DOHH2 (cell line): ENCODE measurements around the gene ZSWIM8.
"Not testable (repeated sequence)": the region's sequence is repeated elsewhere in the genome, so short reads cannot be mapped to it uniquely, and the experiment has no call there.

Experiments used
- H3F3A ChIP-seq: fragments of 200-600 bp; sonication (generic), shearing (Covaris generic); 2 replicates; pipeline ENCODE4 v1.6.0; 2016; ENCODE audit warnings: antibody characterized with exemption, mild to moderate bottlenecking; ENCODE audit not compliant: control insufficient read depth, insufficient read depth
- H3K27ac ChIP-seq: fragments of 200-600 bp; sonication (generic); 2 replicates; pipeline ENCODE4 v1.5.1; 2014; ENCODE audit warnings: low read depth, mild to moderate bottlenecking, low read length, moderate library complexity
- H3K27me3 ChIP-seq: fragments of 200-600 bp; sonication (generic); 2 replicates; pipeline ENCODE4 v1.6.1; 2014; ENCODE audit warnings: mild to moderate bottlenecking, low read length, mixed read lengths; ENCODE audit not compliant: control insufficient read depth
- H3K36me3 ChIP-seq: fragments of 200-600 bp; sonication (generic); 2 replicates; pipeline ENCODE4 v1.6.1; 2014; ENCODE audit warnings: mild to moderate bottlenecking, low read length, moderate library complexity, mixed read lengths; ENCODE audit not compliant: control insufficient read depth
- H3K4me1 ChIP-seq: fragments of 200-600 bp; sonication (generic); 2 replicates; pipeline ENCODE4 v1.6.1; 2014; ENCODE audit warnings: mild to moderate bottlenecking, low read length, mixed read lengths; ENCODE audit not compliant: control insufficient read depth
- H3K4me2 ChIP-seq: fragments of 200-600 bp; sonication (generic); 2 replicates; pipeline ENCODE4 v1.6.0; 2014; ENCODE audit warnings: mild to moderate bottlenecking, low read length, moderate library complexity
- H3K4me3 ChIP-seq: fragments of 200-600 bp; sonication (generic); 2 replicates; pipeline ENCODE4 v1.5.1; 2014; ENCODE audit warnings: mild to moderate bottlenecking, low read length, mixed read lengths
- H3K79me2 ChIP-seq: fragments of 200-600 bp; sonication (generic); 2 replicates; pipeline ENCODE4 v1.6.1; 2014; ENCODE audit warnings: mild to moderate bottlenecking, low read length, mixed read lengths; ENCODE audit not compliant: control insufficient read depth
- H3K9me2 ChIP-seq: fragments of 200-600 bp; sonication (generic); replicated peaks from 2 replicates; pipeline ENCODE4 v1.6.1; 2014; ENCODE audit warnings: mild to moderate bottlenecking, low read length, mixed read lengths; ENCODE audit not compliant: control insufficient read depth
- H3K9me3 ChIP-seq: fragments of 200-600 bp; sonication (generic); 2 replicates; pipeline ENCODE4 v1.6.1; 2014; ENCODE audit warnings: antibody characterized with exemption, low read length, mixed read lengths; ENCODE audit not compliant: control insufficient read depth, insufficient read depth
- H4K20me1 ChIP-seq: fragments of 200-600 bp; sonication (generic); 2 replicates; pipeline ENCODE4 v1.6.0; 2014; ENCODE audit warnings: low read depth, mild to moderate bottlenecking, antibody characterized with exemption, low read length, moderate library complexity; ENCODE audit not compliant: control insufficient read depth, insufficient read depth
- EZH2phosphoT487 ChIP-seq: fragments of 200-600 bp; sonication (generic); IDR thresholded peaks from 2 replicates; pipeline ENCODE4 v1.6.1; 2017; ENCODE audit warnings: borderline replicate concordance, mild to moderate bottlenecking, antibody characterized with exemption, low read length, moderate library complexity, mixed read lengths
- TF ChIP-seq, protein P1 (sequence below): fragments of 200-600 bp; sonication (generic); IDR thresholded peaks from one replicate; pipeline ENCODE4 v1.5.1; 2014; ENCODE audit warnings: antibody characterized with exemption, mild to moderate bottlenecking, low read depth, low read length; ENCODE audit not compliant: poor library complexity, severe bottlenecking

The ZSWIM8 gene

GRCh38 chr10:73790886-73791625 lies 5.7 kb downstream of the ZSWIM8 start:
- Histone ChIP-seq H3K4me2 (no peak overlapping the region), H3K36me3 (peaks cover 45% of the 10 kb centered on the region), H3K9me2 (no peaks in the 10 kb centered on the region), H3K4me3 (no peak overlapping the region), H3K27me3 (no peaks in the 10 kb centered on the region), H3K27ac (no peak overlapping the region), H3K4me1 (peaks cover 11% of the 10 kb centered on the region), H3K9me3 (no peaks in the 10 kb centered on the region), H3K79me2 (peaks cover 13% of the 10 kb centered on the region), H4K20me1 (0 out of 2 replicates have a peak, but pooled peaks cover 3% of the 10 kb centered on the region), H3F3A (no peaks in the 10 kb centered on the region)
- TF ChIP-seq, protein P1, sequence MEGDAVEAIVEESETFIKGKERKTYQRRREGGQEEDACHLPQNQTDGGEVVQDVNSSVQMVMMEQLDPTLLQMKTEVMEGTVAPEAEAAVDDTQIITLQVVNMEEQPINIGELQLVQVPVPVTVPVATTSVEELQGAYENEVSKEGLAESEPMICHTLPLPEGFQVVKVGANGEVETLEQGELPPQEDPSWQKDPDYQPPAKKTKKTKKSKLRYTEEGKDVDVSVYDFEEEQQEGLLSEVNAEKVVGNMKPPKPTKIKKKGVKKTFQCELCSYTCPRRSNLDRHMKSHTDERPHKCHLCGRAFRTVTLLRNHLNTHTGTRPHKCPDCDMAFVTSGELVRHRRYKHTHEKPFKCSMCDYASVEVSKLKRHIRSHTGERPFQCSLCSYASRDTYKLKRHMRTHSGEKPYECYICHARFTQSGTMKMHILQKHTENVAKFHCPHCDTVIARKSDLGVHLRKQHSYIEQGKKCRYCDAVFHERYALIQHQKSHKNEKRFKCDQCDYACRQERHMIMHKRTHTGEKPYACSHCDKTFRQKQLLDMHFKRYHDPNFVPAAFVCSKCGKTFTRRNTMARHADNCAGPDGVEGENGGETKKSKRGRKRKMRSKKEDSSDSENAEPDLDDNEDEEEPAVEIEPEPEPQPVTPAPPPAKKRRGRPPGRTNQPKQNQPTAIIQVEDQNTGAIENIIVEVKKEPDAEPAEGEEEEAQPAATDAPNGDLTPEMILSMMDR = no peak
- TF ChIP-seq EZH2phosphoT487 = no peak

DNA sequence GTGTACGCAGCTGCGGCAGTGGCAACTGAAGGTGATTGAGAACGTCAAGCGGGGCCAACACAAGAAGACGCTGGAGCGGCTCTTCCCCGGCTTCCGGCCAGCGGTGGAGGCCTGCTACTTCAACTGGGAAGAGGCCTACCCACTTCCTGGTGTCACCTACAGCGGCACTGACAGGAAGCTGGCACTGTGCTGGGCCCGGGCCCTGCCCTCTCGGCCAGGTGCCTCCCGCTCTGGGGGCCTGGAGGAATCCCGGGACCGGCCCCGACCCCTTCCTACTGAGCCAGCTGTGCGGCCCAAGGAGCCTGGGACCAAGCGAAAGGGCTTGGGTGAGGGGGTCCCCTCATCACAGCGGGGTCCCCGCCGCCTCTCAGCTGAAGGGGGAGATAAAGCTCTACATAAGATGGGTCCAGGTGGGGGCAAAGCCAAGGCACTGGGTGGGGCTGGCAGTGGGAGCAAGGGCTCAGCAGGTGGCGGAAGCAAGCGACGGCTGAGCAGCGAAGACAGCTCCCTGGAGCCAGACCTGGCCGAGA lies 6.5 kb downstream of the ZSWIM8 start:
- H3K4me1 ChIP-seq = peaks cover 4% of the 10 kb centered on the region; the same call in 1 of the 2 replicates
- no peak overlapping the region for H3K27ac ChIP-seq
- no peaks in the 10 kb centered on the region for H3F3A ChIP-seq
- peaks cover 6% of the 10 kb centered on the region for H3K79me2 ChIP-seq
- TF ChIP-seq EZH2phosphoT487 = no peak
- TF ChIP-seq, protein P1 = no peak
- no peaks in the 10 kb centered on the region for H4K20me1 ChIP-seq
- no peaks in the 10 kb centered on the region for H3K9me2 ChIP-seq
- H3K27me3 ChIP-seq = no peaks in the 10 kb centered on the region
- no peak overlapping the region for H3K4me2 ChIP-seq
- H3K4me3 ChIP-seq = no peak overlapping the region
- peaks cover 50% of the 10 kb centered on the region for H3K36me3 ChIP-seq
- H3K9me3 ChIP-seq = no peaks in the 10 kb centered on the region

- peaks cover 63% of the 10 kb centered on the region for H3K36me3 ChIP-seq
- no peaks in the 10 kb centered on the region for H3K4me1 ChIP-seq
- H3K4me2 ChIP-seq = no peak overlapping the region
- no peaks in the 10 kb centered on the region for H3K27me3 ChIP-seq
- no peaks in the 10 kb centered on the region for H3K9me3 ChIP-seq
- H3K27ac ChIP-seq = no peak overlapping the region
- H3K79me2 ChIP-seq = no peaks in the 10 kb centered on the region
- no peaks in the 10 kb centered on the region for H3F3A ChIP-seq
- TF ChIP-seq, protein P1 = no peak
- TF ChIP-seq EZH2phosphoT487 = no peak
- H3K9me2 ChIP-seq = no peaks in the 10 kb centered on the region
- no peaks in the 10 kb centered on the region for H4K20me1 ChIP-seq
- H3K4me3 ChIP-seq = no peak overlapping the region
Measured at GRCh38 chr10:73793456-73793855, 8.1 kb downstream of the ZSWIM8 start.

- not testable (repeated sequence) for H3K4me3 ChIP-seq, H3K27ac ChIP-seq, H3K9me3 ChIP-seq, H3K9me2 ChIP-seq, H3K27me3 ChIP-seq, H3K4me1 ChIP-seq, H3K79me2 ChIP-seq, H3F3A ChIP-seq, H4K20me1 ChIP-seq, H3K4me2 ChIP-seq
- peaks cover 71% of the 10 kb centered on the region for H3K36me3 ChIP-seq
Measured at GRCh38 chr10:73795491-73795890, 10.1 kb downstream of the ZSWIM8 start.

DNA sequence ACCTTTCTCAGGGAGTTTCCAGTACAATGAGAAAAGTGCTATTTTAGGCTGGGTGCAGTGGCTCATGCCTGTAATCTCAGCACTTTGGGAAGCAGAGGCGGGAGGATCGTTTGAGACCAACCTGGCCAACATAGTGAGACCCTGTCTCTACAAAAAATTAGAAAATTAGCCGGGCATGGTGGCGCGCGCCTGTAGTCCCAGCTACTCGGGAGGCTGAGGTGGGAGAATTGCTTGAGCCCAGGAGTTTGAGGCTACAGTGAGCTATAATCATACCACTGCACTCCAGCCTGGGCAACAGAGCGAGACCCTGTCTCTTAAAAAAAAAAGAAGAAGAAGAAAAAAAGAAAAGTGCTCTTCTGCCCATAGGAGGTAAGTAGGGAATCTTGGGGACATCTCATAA lies 10.6 kb downstream of the ZSWIM8 start:
- H3K79me2 ChIP-seq, H3K9me2 ChIP-seq, H4K20me1 ChIP-seq, H3K27ac ChIP-seq, H3K4me1 ChIP-seq, H3K27me3 ChIP-seq, H3K9me3 ChIP-seq, H3K4me2 ChIP-seq, H3F3A ChIP-seq, H3K4me3 ChIP-seq: not testable (repeated sequence)
- peaks cover 70% of the 10 kb centered on the region for H3K36me3 ChIP-seq
